D721Med (cell line): ENCODE data around the gene RIGI.

ENCODE experiments used
- DNase-seq: peaks from one replicate; pipeline ENCODE4 v3.0.0; 2011; ENCODE audit warnings: low spot score; ENCODE audit not compliant: insufficient read length
- FAIRE-seq: peaks from 2 replicates; lab custom pipeline; 2011; peaks lifted over from hg19 to GRCh38; lab: Jason Lieb, UNC
- CTCF ChIP-seq: IDR thresholded peaks from 2 replicates; pipeline ENCODE4 v1.5.1; 2012; ENCODE audit warnings: mild to moderate bottlenecking, control low read depth; ENCODE audit not compliant: insufficient read depth; ENCODE audit errors: missing control alignments

RIGI gene

GRCh38 chr9:32526041-32526706 is at the start of gene RIGI:
Gene RIGI (minus strand): TSS chr9:32526196. CDS start chr9:32526166, 30 bp downstream.
- peak; percentile 39 for TF ChIP-seq CTCF
- FAIRE-seq, result no peak
- DNase-seq, result no peak

GRCh38 chr9:32574858-32575257 is 48.9 kb upstream of the RIGI start:
- DNase-seq (no peak), FAIRE-seq (no peak)
- no peak for TF ChIP-seq CTCF

GRCh38 chr9:32573821-32574220 is 47.8 kb upstream of the RIGI start:
- FAIRE-seq (no peak), DNase-seq (no peak)
- TF ChIP-seq CTCF, result no peak

- DNase-seq (peak; percentile 61), FAIRE-seq (peak; percentile 56)
- no peak for TF ChIP-seq CTCF
These were observed 47.0 kb upstream of the RIGI start, which contains the start of gene NDUFB6 for GRCh38 chr9:32572900-32573523. Gene NDUFB6 (minus strand): TSS chr9:32573159. CDS start chr9:32573060, 99 bp downstream.

GRCh38 chr9:32571969-32572899 is 46.2 kb upstream of the RIGI start:
- FAIRE-seq (peak; percentile 70), DNase-seq (no peak)
- peak; percentile 63 for TF ChIP-seq CTCF

- TF ChIP-seq CTCF, result no peak
- FAIRE-seq (no peak), DNase-seq (no peak)
These were observed 44.3 kb upstream of the RIGI start for GRCh38 chr9:32570262-32570661.
